Left colon (tissue), 2 donors: Measurements from ENCODE around the gene POU2F2. TPM values are rescaled to one million over a fixed set of nuclear protein-coding genes. Genes with fewer than 3 reads are reported as not detected.

ENCODE experiments used
- ATAC-seq: fragments of 200-7000 bp; cut with Tn5 transposase; one replicate; pipeline ENCODE4 v1.9.1; 2020; ENCODE audit warnings: mild to moderate bottlenecking, moderate library complexity
- DNase-seq, 2 donors: peaks; one replicate each; pipeline ENCODE4 v3.0.0-alpha.2; 2020
- intact Hi-C, 2 donors: fragments of 100-400 bp; cut with DNase I in 1 of 2; cut with micrococcal nuclease in 1 of 2; formaldehyde crosslinking; loops; one replicate each; pipeline versions ENCODE4 v1.11.2 to v1.14.0; 2022; cut with DNase I, micrococcal nuclease
- total RNA-seq, 2 donors: library from RNA; stranded (reverse); fragmentation: NEBNext Ultra II Directional; extraction: Animal tissue kit (Norgen Biotek cat#: 25700); gene quantifications; one replicate each; pipeline ENCODE4 v1.2.1, GENCODE V29; 2021
- donor health status: DM: no; HTN: no; CAD: no.
- donor health status: DM: yes; HTN: yes; CAD: no.

POU2F2 gene
- total RNA-seq, 2 donors from 2014 or later = 1.5 to 3.8 TPM

DNA sequence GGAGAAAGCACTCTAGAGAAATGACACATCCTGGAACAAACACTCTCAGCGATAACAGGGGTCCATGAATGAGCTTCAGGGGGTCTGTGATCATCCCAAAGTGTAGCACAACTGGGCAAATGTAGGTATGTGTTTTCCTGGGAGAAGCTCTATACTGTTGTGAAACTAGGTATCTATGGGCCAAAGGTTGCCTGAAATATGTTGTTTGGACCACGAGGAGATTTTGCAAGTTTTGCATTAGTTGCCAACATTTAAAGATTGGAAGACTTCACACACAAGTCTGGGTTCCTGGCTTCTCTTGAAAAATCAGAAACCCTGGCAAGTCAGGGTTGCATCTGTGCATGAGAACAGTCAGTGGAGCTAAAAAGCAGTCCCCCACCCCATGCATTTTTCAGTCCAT is 26.7 kb upstream of the POU2F2 start:
- ATAC-seq = no peak
- DNase-seq = no peak
- intact Hi-C loops = no loop called here

DNA sequence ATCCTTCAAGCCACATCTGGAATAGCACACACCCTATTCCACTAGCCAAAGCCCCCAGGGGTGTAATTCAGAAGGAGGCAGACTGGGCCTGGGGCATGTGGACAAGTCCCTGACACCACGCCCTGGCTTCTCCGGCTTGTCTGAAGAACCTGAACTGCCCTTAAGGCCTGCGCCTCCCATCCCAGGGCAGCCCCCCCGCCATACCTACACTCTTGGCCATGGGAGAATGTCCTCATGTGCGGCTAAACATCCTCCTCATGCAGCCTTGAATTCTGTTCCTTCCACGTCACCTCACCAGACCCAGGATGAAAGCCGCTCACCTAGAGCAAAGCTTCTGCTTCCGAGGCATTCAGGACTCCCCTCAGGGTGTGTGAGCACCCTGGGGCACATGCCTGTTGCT is 24.3 kb upstream of the POU2F2 start:
- intact Hi-C loops = no loop called here
- ATAC-seq (no peak), DNase-seq (no peak)

DNA sequence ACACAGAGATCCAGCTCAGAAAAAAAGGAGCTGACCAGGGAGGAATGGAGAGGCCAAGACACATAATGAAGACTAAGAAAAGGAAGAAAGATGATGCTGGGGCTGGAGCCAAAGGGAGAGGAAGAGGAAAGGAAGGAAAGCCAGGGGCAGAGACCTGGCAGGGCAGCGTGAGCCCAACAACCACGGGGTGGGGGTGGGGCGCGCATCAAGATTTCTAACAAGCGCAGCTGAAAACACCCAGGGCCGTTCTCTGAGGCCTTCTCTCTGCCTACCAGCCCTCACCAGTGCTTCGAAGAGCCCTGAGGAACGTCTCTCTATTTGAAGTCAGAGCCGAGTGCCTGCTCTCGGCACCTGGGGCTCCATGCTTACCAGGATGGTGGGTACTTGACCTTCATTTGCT is 23.6 kb upstream of the POU2F2 start:
- intact Hi-C loops = no loop called here
- ATAC-seq (no peak), DNase-seq (no peak)

DNA sequence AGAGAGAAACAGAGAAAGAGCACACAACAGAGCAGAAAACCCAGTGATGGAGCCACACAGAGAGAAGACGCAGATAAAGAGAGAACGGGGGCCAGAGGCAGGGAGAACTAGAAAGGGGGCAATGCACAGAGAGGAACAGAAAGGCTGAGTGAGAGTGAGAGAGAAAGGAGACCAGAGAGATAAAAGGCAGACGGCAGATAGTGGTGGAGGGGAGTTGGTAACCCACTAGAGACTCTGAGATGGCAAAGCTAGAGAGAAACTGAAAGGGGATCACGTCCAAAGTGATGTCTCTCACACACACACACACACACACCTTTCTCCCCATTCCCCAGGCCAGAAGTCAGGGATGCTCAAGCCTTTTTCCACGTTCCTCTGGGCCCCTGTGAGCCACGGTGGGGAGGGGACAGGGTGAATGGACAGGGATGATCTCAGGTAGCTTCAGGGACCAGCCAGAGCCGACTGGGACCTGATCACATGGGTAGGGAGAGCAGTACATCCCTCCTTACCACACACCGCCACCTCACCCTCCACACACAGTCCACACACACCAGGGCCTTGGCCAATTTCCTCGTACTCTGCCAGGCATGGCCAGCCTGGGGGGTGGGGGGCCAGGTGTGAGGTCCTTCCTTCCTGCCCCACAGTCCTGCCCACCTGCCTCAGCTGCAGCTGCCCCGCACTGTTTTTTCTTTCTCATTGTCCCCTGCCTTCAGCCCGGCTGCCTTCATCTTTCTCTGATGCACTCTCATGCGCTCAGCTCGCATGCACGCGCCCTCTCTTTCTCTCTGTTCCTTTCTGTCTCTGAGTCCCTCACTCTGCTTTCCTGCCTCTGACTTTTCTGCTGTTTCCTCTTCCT is 22.5 kb upstream of the POU2F2 start:
- DNase-seq (no peak), ATAC-seq (no peak)
- intact Hi-C loops = no loop called here

DNA sequence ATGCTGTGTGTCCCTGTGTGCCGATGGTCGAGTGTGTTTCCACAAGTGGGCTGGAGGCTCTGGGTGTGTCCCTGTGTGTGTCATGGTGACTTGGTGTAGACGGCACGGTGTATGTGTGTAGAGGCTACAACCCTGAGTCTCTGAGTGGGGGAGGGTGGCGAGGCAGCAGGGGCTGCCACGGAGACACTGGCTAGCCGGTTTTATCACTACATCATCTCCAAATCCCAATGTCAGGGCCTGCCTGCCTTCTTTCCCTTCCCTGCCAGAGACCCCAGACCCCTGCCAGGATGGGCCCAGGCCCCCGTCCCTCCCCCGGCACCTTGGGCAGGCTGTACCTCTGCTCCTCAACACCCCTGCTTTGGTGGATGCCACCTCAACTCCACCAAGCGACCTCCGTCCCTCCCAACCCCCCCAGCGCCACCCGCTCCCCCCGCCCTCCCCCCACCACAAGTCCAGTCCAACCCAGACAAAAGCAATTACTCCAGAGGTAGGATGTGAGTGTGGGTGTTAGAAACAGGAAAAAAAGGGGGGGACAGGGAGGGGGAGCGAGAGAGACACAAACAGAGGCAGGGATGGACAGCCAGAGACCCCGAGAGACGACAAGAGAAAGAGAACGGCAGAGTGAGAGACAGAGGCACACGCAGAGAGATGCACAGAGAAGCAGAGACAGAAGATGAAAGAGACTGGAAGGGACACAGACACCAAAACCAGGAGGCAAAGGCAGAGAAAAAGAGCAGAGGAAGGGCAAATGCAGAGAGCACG is 21.6 kb upstream of the POU2F2 start:
- ATAC-seq = no peak
- intact Hi-C loops = no loop called here
- no peak for DNase-seq

DNA sequence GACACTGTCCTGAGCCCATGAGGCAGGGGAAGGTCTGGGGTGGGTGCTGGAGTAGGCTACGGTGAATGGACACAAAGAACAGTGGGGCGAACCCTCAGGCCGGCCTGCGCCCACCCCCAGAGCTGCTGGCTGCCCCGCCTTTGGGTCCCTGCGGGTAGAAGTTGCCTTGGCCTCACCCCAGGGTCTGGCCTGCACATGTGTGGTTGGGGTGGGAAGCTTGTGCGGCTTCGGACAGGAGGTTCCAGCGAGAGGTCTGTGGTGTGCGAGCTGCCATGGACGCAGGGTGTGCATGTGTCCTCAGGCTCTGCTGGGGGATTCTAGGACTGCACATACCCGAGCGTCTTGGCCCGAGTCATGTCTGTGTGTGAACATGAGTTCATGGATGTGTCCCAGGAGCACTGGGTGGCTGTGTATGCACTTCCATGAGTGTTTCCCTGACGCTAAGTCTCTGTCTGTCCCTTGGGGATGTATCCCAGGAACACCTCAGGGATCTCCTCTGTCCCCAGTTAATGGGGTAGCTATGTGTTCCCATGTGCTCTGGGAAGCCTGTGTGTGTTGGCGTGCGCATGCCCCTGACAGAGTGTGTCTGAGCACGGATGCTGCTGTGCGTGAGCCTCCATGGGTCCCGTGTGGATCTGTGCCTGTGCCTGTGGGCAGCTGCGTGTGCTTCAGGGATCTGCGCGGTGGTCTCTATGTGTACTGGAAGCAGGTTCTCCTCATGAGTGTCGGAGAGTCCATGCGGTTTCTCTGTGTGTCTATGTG is 20.8 kb upstream of the POU2F2 start:
- DNase-seq (no peak), ATAC-seq (no peak)
- intact Hi-C loops = no loop called here

DNA sequence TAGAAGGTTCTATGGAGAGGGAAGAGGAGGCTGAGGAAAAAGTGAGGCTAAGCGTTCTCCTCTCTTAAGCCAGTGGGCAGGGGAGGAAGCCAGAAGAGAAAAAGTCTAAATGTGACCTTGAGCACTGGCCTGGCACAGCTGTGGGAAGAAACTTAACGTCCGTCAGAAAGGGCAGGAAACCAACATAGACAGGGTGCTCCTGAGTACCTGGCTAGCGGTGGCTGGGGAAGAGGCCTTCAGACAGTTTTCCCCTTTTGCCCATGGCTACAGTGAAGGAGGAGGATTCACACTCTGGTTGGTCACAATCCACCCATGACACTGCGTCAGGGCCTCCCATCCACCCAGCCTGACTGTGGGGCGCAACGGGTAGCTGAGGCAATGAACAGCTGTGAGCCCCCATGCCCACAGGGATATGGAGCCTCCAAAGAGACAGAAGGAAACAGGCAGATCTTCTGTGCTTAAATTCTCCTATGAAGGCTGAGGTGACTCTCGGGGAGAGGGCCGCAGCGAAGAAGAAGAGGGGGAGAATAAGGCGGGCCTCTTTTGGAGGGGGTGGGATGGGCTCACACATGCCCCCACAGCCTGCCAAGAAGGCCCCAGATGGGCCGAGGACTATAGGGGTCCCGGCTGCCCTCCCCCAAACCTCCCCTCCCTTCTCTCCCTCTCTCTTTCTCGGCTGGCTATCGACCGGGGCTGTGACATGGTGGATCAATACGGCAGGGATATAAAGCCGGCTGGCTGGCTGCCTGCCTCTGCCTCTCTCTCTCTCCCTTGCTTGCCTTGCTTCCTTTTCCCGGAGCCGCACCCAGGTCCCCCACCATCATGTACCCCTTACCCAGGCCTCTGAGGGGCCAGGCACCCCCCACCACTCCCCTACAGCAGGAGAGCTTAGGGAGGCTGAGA is 19.8 kb upstream of the POU2F2 start:
- intact Hi-C loops = no loop called here
- DNase-seq (no peak), ATAC-seq (no peak)

DNA sequence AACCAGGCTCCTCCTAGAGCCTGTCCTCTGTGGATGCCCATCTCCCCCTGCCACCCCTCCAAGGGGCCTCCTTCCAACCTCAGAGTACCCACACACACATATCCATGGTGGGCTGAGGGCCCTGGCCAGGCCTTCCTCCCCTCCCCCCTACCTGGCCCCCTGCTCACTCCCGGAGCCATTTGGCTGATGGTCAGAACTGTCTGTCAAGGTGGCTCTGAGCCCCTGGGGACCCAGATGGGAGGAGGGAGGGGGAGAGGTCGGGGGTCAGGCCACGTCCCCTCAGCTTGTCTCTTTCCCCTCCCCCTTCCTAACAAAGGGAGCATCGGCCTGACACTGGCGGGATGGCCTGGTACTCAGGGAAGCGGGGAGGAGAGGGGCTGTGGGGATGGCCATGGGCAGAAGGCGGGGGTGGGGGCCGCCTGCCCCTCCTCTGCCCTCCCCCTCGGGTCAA is 18.7 kb upstream of the POU2F2 start:
- DNase-seq (no peak), ATAC-seq (no peak)
- intact Hi-C loops = no loop called here

DNA sequence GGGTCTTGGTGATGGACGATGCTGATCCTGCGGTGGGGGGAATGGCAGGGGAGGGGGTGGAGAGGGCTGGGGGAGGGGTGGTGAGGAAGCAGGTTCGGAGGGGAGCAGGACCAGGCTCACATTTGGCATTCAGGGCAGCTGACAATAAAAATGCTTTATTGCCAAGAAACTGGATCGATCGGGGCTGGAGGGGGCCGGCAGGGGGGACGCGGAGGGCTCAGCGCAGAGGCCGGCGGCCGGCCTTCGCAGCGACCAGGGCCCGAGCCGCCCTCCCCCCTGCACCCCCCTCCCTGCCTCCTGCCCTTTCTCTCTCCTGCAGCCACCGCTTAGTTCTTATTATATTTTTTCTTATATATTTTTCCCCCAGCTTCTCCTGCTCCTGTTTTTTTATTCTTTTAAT is 18.1 kb upstream of the POU2F2 start:
- intact Hi-C loops = no loop called here
- ATAC-seq = no peak
- DNase-seq = no peak

DNA sequence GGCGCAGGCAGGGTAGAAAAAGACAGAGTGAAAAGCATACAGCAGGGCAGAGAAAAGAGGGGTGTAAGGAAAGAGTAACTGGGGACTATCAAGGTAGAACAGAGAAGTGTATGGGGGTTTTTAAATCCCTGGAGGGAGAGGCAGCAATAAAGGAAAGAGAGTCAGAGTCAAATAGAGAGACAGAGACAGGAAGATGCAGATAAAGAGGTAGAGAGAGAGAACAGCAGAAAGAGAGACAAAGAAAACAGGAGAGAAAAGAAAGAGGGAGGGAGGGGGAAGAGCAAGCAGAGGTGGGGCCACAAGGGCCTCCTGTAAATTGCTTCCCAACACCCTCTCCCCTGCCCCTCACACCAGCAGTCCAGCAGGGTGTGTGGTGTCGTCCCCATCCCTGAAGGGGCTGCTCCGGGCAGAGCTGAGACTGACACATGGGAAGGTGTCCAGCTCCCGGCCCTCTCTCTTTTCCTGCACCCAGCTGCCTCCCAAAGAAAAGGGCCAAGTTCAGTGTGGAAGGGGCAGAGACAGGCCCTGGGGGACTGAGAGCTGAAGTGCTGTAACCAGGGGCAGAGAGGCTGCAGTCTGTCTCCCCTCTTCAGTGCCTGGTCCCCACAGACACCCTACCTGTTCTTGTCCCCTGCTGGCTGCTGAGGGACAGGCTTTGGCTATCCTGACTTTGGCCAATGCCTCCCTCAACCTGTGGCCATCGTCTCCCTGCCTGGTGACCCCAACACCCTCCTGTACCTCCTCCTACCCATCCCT is 17.4 kb upstream of the POU2F2 start:
- intact Hi-C loops = no loop called here

DNA sequence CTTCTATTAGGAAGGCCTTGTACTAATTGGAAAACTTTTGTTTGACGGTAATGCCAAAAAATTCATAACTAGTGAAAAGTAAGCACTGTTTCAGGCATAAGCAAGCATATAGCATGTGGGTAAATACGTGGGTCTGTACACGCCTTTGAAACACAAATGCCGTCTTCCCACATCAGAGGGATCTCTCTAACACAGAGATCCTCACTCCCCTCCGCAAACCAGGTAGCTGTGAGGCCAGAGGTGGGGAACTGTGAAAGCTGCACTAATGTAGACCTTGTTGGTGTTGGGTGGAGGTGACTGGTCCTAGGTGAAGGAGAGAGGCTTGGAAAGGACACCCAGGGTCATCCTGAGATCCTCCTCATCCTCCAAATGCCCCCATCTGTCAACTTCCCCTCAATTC is 16.0 kb upstream of the POU2F2 start:
- DNase-seq (no peak), ATAC-seq (no peak)
- intact Hi-C loops = no loop called here

More for the DNA sequence above, 17.4 kb upstream of the POU2F2 start:
- DNase-seq (no peak), ATAC-seq (no peak)

DNA sequence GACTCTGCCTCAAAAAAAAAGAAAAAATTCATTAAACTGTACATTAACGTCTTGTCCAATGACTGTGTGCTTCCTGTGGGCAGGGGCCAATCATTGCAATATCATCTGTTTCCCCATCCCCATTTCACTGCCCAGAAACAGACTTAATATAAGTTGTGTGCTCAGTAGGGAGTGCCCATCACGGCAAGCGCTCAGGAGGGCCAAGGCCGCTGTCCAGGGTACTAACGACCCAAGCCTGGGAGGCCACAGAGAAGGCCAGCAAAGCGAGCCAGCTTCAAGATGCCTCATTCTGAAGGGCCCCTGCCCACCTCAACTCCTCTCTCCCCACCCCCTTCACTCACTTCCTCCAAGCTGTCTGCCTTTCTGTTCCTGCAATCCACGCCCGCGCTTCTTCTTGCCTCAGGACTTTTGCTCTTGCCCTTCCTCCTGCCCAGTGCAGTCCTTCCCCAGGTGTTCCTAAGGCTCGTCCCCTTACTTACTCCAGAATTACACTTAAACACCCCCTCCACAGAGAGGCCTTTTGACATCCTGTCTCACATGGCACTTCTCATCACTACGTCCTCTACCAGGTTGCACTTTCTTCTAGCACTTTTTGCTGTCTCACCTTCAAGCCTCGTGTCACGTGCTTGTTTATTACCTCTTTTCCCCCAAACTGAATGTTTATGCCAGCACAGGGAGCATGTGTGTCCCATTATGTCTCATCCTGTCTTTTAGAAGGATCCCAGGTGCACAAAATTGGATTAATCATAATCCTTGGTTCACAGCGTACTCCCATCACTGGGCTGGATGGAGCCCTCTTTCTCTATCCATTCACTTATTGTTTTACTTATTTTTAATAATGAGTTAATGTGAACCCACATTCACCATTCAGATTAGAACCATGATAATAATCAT is 11.3 kb upstream of the POU2F2 start:
- DNase-seq = no peak
- intact Hi-C loops = no loop called here
- no peak for ATAC-seq

DNA sequence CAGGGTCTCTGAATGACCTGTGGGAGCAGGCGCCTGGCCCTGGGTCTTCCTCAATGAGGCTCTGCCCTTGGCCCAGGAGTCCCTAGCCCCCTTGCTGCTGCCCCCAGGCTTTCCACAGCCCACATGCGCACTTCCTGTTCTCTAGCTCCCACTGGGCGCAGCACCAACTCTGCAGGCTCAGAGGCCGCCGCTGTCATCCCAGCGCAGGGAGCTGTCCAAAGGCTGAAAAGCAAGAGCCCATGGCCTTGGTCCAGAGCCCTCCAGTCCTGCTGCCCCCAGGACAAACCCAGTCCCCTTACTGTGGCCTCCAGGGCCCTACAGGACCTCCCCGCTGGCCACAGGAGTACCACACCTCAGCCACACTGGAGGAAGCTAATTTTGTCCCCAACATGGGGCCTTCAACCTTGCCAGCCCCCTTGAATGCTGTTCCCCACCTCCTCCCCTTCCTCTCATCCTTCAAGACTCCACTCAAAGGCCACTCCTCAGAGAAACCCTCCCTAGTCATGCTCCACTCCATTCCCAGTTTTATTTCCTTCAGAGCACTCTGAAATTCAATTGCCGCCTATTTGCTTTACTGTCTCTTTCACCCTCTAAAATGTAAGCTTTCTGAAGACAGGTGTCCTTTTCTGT is 8.0 kb upstream of the POU2F2 start:
- DNase-seq (peak in 1 of 2 donors; percentile 64), ATAC-seq (peak; percentile 84)
- intact Hi-C loops = no loop called here

DNA sequence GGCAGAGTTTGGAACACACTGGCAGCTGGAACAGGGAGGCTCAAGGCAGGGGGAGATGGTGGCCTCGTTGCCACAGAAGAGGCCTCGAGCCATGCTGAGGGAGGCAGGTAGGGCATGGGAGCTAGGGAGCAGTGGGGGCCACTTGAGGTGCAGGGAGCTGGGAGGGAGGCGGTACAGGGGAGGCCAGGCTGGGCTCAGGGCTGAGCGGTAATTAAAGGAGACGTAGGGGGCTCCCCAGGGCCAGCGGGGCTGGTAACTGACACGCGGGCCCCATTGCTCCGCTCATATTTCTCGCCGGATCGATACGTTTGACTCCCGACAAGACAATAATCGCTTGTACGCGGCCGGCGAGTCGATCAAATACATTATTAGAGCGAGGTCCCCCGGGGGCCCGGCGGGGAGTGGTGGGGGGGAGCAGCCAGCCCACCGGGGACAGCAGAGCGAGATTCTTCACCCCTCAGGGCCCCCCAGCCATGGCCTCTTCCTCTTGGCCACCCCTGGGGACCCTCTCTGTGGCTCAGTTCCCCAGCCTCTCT is 2.4 kb upstream of the POU2F2 start:
- no peak for ATAC-seq
- intact Hi-C loops = loop anchor here (5.0 to 10.0 kb wide), 2 partner anchors 48 to 50 kb away; no protein-coding TSS in a partner anchor
- DNase-seq = no peak

DNA sequence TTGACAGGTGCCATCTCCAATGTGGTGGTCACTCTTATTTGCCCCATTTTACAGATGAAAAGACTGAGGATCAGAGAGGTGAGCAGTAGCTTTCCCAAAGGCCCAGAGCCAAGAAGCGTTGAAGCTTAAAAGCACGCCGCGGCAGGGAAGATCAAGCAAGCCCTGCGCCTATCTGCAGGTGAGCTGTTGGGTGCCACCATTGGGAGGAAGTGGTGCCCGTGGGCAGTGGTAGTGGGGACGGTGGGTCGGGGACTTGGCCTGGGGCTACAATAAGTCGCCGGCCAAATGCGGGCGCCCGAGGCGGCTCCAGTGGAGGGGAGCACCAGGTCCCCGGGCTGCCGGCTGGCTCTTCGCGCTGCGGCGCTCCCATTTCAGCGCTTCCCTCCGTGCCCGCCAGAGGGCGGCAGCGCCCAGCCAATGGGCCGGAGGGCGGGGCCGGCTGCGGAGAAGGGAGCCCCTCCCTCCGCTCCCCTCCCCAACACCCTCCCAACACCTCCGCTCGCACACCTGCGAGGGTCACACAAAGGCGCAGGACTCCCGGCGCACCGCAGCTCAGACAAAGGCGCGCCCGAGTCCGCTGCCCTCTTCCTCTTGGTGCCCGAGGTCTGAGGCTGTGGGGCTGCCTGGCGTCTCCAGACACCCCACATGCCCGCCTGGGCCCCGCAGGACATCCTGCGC is 744 bp upstream of the POU2F2 start:
- intact Hi-C loops = loop anchor here (5.0 to 10.0 kb wide), 2 partner anchors 49 to 52 kb away; no protein-coding TSS in a partner anchor
- ATAC-seq = peak; percentile 92
- peak; percentile 49 to 78 for DNase-seq
